GM19043 (cell line): ENCODE results near the gene CNDP1.

Source experiments
- ATAC-seq: cut with Tn5 transposase; IDR thresholded peaks from one replicate; pipeline ENCODE4 v1.9.1; 2021; ENCODE audit warnings: low read depth; ENCODE audit not compliant: unreplicated experiment

CNDP1 gene

GRCh38 chr18:74573053-74573452, 38.8 kb downstream of the CNDP1 start:
- no peak for ATAC-seq

GRCh38 chr18:74574916-74575315, 40.6 kb downstream of the CNDP1 start:
- no peak for ATAC-seq

DNA sequence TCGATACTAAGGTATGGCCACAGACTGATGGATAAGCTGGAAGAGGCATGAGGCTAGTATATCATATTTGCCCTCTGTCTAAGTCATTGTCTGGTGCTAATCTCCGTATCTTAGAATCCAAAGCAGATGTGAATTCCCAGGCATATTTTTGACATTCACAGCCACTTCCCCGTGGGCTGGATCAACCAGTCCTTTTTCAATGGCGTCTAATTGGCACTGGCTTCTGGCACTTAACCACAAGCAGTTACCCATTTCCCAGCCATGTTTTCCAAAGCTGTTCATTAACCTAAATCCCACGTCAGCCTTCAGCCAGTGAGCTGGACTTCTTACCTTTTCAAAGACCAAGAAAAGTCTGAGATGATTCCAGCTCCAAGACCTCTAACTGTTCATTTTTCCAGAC, 42.7 kb downstream of the CNDP1 start:
- ATAC-seq, result no peak

DNA sequence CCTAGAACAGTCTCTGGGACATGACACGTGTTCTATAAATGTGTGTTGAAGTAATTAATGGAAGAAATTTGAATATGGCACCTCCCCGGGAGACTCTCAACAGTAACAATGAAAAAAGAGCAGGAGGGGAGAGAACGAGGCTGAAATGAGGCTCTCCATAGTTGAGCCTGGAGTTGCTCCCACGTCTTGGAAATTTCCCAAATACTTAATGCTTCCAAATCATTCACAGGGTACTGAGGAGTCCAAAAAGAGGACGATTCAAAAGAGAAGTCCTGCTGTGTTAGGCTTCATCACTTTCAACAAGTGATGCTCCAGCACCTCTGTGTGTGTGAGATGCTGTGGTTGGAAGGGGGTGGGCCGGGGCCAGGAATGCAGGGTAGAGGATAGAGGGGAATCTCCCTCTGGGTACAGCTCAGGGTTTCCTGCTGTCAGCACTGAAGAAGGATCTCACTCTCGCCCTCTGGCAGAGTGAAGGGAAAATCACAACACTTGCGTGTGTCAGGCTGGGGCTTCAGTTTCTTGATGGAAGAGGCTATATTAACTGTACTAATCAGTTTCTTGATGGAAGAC, 45.3 kb downstream of the CNDP1 start:
- ATAC-seq, result no peak

GRCh38 chr18:74582642-74583041, 48.3 kb downstream of the CNDP1 start:
- no peak for ATAC-seq

DNA sequence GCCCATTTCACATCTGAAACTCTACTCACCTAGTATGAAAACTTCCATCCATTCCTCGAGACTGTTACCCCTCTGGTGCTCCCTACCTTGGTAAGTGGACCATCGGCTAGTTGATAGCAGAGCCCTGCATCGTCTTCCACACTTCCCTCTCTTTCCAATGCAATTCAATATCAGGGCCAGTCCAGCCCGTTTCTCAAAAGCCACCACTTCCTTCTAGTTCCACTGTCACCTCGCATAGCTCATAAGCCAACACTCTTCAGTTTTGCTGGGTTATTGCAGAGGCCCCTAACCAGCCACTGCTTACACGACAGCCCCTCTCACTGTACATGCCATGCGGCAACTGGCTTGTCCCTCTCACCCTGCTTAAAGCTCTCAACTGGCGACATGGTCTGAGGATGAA, 53.1 kb downstream of the CNDP1 start:
- ATAC-seq, result no peak

GRCh38 chr18:74589021-74589420, 54.7 kb downstream of the CNDP1 start:
- ATAC-seq, result no peak

DNA sequence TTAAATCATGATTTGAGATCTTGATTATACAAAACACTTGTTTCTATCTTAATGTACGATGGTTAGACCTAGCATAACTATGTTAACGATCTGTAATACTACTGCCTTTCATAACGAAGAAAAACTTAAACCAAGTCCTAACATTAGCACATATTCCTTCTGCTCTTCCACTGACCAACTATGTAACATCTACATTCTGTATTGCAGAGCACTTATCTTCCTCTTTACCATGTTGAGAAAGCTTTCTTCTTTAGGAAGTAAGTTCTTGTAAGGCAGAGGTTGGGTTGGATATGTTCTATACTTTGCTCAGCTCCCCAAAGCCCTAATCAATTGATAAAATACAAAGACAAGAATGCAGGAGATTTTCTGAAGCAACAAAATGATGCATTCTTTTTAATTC, 55.5 kb downstream of the CNDP1 start:
- no peak for ATAC-seq

DNA sequence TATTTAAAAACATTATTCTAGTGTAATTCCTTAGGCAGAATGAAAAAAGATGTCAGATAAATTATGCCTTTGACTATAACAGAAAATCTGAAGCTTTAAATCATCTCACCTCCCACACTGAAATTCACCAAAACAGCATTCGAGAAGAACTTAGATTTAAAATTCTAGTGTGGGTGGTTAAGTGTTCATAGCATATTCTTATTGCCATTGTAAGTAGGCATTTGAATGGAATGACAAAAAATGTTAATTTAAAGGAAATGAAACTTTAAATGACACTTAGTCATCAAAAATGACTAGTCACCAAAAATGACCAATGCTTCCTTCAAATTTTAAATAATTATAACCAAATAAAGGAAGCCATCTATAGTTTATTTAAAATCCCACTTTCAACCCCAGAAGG, 56.4 kb downstream of the CNDP1 start:
- no peak for ATAC-seq

DNA sequence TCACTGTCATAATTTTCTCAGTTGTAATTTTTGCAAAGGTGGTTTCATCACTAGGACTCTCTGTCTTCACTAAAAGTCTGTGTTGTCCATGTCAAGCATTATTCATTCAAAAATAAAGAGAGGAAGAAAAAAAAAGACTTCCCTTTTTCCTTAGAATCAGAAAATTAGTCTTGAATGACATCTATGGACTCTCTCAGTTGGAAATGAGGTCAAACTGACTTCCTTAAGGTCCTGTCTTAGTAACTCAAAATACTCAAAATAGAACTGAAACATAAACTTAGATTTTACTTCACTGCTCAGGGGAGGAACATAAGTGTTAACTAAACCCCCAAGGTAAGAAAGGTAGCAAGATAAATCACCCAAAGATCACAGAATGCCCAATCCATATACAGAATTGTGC, 61.1 kb downstream of the CNDP1 start:
- no peak for ATAC-seq

- peak; percentile 25 for ATAC-seq
Measured at GRCh38 chr18:74597034-74597661, 62.8 kb downstream of the CNDP1 start.

DNA sequence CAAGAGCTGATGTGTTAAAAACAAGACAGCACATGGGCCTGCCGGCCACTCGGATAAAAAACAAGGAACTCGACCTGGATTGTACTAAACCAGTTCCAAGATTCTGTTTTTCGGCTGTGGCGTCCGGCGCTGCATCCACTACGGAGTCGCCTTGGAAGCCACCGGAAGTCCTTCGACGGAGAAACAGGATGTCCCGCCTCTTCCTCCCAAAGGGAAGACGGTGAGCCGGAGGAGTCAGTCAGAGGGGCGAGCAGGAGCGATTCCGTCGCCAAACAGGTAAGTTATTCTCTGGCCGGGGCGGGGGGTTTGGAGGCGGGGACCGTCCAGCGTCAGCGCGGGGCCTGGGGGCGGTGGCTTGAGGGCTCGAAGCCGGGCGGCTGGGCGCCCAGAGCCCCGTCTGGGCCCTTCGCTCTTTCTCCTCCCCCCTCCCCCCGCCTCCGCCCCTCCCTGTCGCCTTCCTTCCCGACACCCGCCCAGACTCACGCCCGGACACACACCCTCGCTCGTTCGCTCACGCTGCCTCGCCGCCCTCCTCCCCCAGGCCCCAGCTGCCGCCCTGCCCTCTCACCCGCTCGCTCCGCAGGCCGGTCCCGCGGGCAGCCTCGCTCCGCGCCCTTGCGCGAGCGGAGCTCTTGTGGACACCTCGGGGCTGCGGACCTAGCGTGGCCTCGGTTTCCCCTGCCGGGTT, 63.5 kb downstream of the CNDP1 start, which contains the start of gene ZNF407:
Gene ZNF407, plus strand, starts transcription at position 209 of the 688 bp plus-strand sequence. CDS start 33,150 bp downstream, outside the sequence.
- peak; percentile 67 for ATAC-seq

GRCh38 chr18:74598350-74599001, 64.2 kb downstream of the CNDP1 start:
- peak; percentile 52 for ATAC-seq

GRCh38 chr18:74604361-74604760, 70.1 kb downstream of the CNDP1 start:
- ATAC-seq, result no peak

- ATAC-seq, result no peak
Measured at GRCh38 chr18:74604774-74605173, 70.5 kb downstream of the CNDP1 start.

GRCh38 chr18:74608681-74609080, 74.4 kb downstream of the CNDP1 start:
- no peak for ATAC-seq

GRCh38 chr18:74609535-74609934, 75.2 kb downstream of the CNDP1 start:
- ATAC-seq, result no peak

DNA sequence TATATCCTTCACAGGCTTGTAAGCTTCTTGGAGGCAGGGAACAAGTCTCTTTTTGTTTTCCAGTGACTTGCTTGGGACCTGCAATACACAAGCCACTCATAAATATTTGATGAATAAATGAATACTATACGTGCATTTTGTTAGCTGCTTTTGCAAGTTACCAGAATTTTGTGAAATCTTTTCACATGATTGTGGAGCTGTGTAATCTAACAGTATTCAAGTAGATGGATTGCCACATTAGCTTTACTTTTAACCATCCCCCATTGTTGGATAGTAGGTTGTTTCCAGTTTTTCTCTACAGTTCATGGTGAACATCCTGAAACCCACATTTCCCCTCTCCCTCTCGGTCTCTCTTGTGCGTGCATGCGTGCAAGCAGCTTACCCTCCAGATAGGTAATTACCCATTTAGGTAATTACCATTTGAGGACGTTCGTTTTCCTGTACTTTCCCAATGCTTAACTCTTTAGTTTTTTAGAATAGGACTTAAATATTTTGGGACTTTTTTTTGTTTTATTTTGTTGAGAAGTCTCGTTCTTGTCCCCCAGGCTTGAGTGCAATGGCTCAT, 75.8 kb downstream of the CNDP1 start:
- no peak for ATAC-seq

GRCh38 chr18:74610860-74611259, 76.6 kb downstream of the CNDP1 start:
- no peak for ATAC-seq

- ATAC-seq, result no peak
Measured at GRCh38 chr18:74611765-74612164, 77.5 kb downstream of the CNDP1 start.

- no peak for ATAC-seq
Measured at GRCh38 chr18:74613381-74613780, 79.1 kb downstream of the CNDP1 start.
